Vagina (tissue), 2 donors: ENCODE data around the gene TSPAN4.

ENCODE experiments used
- CTCF ChIP-seq, 3 experiments: fragments of 450-650 bp in 2 of 3; fragments of 200-600 bp in 1 of 3; sonication (generic) in 1 of 3; IDR thresholded peaks; one replicate each; pipeline ENCODE4 v1.5.1; 2017 to 2019; ENCODE audit warnings: antibody characterized with exemption in 3 of 3, mild to moderate bottlenecking in 2 of 3, moderate library complexity in 2 of 3
- POLR2AphosphoS5 ChIP-seq, 2 donors: sonication (generic); formaldehyde crosslinking; IDR thresholded peaks; one replicate each; pipeline ENCODE4 v1.9.0; 2017; ENCODE audit warnings: antibody characterized with exemption in 2 of 2, mild to moderate bottlenecking in 2 of 2, low read depth in 1 of 2; ENCODE audit not compliant: insufficient read depth in 1 of 2

DNA sequence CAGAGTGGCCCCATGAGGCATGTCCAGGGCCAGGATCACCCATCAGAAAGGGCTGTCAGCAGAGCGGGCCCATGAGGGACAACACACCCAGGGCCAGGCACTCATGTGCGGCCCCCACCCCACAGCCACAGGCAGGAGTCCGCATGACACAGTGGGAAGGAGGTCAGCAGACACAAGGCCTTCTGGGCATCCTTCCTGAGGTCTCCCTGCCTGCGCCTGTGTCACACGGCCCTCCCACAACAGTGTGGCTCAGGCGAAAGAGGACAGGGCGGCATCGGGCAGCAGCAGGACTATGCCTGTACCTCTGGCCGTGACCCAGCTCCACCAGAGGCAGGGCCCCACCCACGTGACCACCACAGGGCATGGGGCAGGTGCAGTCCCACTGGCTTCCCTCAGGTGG is 40.9 kb downstream of the TSPAN4 start:
- TF ChIP-seq CTCF (IDR thresholded peaks at IDR 0.05) (no peak), POLR2AphosphoS5 (IDR thresholded peaks at IDR 0.05; ENCODE audit: insufficient read depth in 1 of 2, low read depth in 1 of 2) (no peak)
